HepG2 (cell line): ENCODE data around the gene NAPB. TPM values are rescaled to one million over a fixed set of nuclear protein-coding genes. Genes with fewer than 3 reads are reported as not detected.

Experiments used
- IRF2 ChIP-seq: IDR thresholded peaks from 2 replicates; pipeline ENCODE4 v1.6.1; 2018; ENCODE audit warnings: missing genetic modification reagents, missing compliant biosample characterization
- KMT2B ChIP-seq: IDR thresholded peaks from 2 replicates; pipeline ENCODE4 v1.6.1; 2016; ENCODE audit warnings: missing genetic modification reagents, missing compliant biosample characterization
- NR2C2 ChIP-seq: sonication (generic); formaldehyde crosslinking; IDR thresholded peaks from 2 replicates; pipeline ENCODE4 v1.4.0; 2020; ENCODE audit warnings: missing genetic modification reagents, mild to moderate bottlenecking, moderate library complexity, borderline replicate concordance
- SMAD1 ChIP-seq: sonication (generic); formaldehyde crosslinking; IDR thresholded peaks from 2 replicates; pipeline ENCODE4 v1.4.0; 2020; ENCODE audit warnings: missing genetic modification reagents, low read depth, mild to moderate bottlenecking, borderline replicate concordance
- SRY ChIP-seq: sonication (generic); formaldehyde crosslinking; IDR thresholded peaks from 2 replicates; pipeline ENCODE4 v1.8.0; 2022; ENCODE audit warnings: mild to moderate bottlenecking, missing genetic modification reagents
- TRIM22 ChIP-seq: fragments of 450-650 bp; IDR thresholded peaks from 2 replicates; pipeline ENCODE4 v1.6.1; 2017
- ZBTB40 ChIP-seq, 2 experiments: fragments of 450-650 bp in 1 of 2; sonication (generic) in 1 of 2; formaldehyde crosslinking in 1 of 2; IDR thresholded peaks; 2 replicates each; pipeline versions ENCODE4 v1.6.1 to v1.8.0; 2016 to 2022; ENCODE audit warnings: antibody characterized with exemption in 1 of 2, mild to moderate bottlenecking in 1 of 2, missing genetic modification reagents in 1 of 2
- ZMYM2 ChIP-seq: sonication (generic); formaldehyde crosslinking; IDR thresholded peaks from 2 replicates; pipeline ENCODE4 v1.8.0; 2022; ENCODE audit warnings: mild to moderate bottlenecking, missing genetic modification reagents
- ZNF441 ChIP-seq: sonication (generic); formaldehyde crosslinking; IDR thresholded peaks from 2 replicates; pipeline ENCODE4 v1.7.0; 2021; ENCODE audit warnings: missing genetic modification reagents, borderline replicate concordance
- ZNF552 ChIP-seq: sonication (generic); formaldehyde crosslinking; IDR thresholded peaks from 2 replicates; pipeline ENCODE4 v1.9.0; 2022; ENCODE audit warnings: missing genetic modification reagents, mild to moderate bottlenecking, borderline replicate concordance
- ZNF605 ChIP-seq: sonication (generic); formaldehyde crosslinking; IDR thresholded peaks from 2 replicates; pipeline ENCODE4 v1.8.0; 2022; ENCODE audit warnings: mild to moderate bottlenecking, missing genetic modification reagents
- polyA plus RNA-seq, 8 experiments: library from polyadenylated mRNA; depleted of rRNA in 3 of 8; stranded (reverse) in 7 of 8; unstranded in 1 of 8; fragments of >200 nt; fragmentation: Illumina TruSeq in 4 of 8; extraction: Trizol in 4 of 8; gene quantifications; 2 replicates each; pipeline versions ENCODE4 v1.2.1 to v1.2.3, GENCODE V29; 2011 to 2016; ENCODE audit warnings: low read depth in 4 of 8, missing spikeins in 1 of 8, mixed read lengths in 1 of 8; ENCODE audit not compliant: insufficient read depth in 1 of 8
- total RNA-seq, 5 experiments: library from RNA; depleted of rRNA; stranded (reverse); fragments of >200 nt; fragmentation: Illumina TruSeq; extraction: Trizol; gene quantifications; 2 replicates each; pipeline ENCODE4 v1.2.3, GENCODE V29; 2016; ENCODE audit warnings: low read depth in 1 of 5
- TF ChIP-seq, protein P1 (sequence below): sonication (generic); formaldehyde crosslinking; IDR thresholded peaks from 2 replicates; pipeline ENCODE4 v1.8.0; 2022; ENCODE audit warnings: missing genetic modification reagents, low read depth, mild to moderate bottlenecking, borderline replicate concordance

Gene NAPB
- total and polyA plus RNA-seq, 2 of the 13 experiments (the other 11 are each of a cell fraction or from before 2014, with no cell fraction given) = 15.2 to 16.1 TPM

DNA sequence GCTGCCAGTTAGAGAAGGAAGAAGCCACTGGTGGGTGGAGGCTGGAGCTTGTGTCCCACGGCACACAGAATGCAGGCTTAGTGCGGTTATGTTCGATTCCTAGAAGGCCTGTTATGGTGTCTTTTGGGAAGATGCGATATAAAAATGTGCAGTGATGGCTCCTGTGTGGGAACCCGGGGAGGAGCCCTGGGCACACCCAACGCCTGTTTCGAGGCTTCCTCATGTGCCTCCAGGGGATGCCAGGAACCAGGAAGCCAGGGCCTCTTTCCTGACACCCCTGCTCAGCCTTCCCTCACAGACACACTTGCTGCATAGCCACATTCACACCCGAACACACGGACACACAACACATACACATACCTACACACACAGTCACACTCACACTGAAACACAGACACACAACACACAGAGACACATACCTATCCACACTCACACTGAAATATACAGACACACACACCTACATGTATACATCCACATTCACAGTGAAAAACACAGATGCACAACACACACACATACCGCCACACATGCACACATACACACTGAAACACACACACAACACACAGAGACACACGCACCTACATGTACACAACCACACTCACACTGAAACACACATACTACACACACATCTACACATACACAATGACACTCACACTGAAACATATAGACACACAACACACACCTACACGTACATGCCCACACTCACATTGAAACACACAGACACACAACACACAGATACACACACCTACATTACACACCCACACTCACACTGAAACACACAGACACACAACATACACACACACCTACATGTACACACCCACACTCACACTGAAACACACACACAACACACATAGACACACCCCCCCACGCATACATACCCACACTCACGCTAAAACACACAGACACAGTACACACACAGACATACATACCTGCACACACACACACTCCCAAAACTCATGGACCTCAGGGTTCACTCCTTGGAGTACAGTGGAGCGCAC lies 32.6 kb upstream of the NAPB start (continued):
- no peak for TF ChIP-seq ZNF552 (CRISPR knock-in tag)
- TF ChIP-seq ZNF441 (CRISPR knock-in tag) = no peak
- TF ChIP-seq KMT2B (CRISPR knock-in tag) = no peak
- TF ChIP-seq TRIM22 = 0 out of 2 replicates have a peak, but pooled peaks have one; percentile 37
- TF ChIP-seq, protein P1, sequence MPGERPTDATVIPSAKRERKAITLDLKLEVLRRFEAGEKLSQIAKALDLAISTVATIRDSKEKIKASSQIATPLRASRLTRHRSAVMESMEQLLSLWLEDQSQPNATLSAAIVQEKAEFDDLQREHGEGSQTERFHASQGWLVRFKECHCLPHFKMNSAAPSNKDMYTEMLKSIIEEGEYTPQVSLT (CRISPR knock-in tag) = no peak
- no peak for TF ChIP-seq IRF2 (CRISPR knock-in tag)
- TF ChIP-seq NR2C2 (CRISPR knock-in tag) = no peak
- TF ChIP-seq ZNF605 (CRISPR knock-in tag) = no peak
- no peak for TF ChIP-seq SMAD1 (CRISPR knock-in tag)
- 0 out of 2 replicates have a peak, but pooled peaks have one; percentile 19 for TF ChIP-seq ZBTB40 (IDR thresholded peaks at IDR 0.05)
- no peak for TF ChIP-seq ZBTB40 (CRISPR knock-in tag; IDR thresholded peaks at IDR 0.05)
- no peak for TF ChIP-seq SRY (CRISPR knock-in tag)
- TF ChIP-seq ZMYM2 (CRISPR knock-in tag) = no peak
